ENCODE data around the gene STXBP1.

Gene STXBP1

DNA sequence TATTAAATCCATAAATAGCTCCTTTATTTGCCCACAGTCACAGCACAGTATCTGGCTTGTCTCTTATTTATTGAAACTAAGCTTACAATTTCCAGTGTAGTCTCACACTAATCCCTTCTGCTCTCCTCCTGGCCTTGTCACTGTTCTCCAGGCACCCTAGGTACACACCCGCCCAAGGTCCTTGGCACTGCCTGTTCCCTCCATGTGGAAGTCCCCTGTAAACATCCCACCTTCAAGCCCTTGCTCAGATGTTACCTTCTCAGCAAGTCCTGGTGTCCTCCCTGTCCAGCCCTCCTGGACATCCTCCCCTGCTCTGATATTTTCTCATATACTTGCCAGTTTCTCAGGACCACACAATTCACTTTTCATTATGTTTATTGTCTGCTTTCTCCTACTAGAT lies 50.5 kb downstream of the STXBP1 start:
- no peaks in the 10 kb centered on the region for H3K9me3 ChIP-seq (ENCODE audit: severe bottlenecking)
- peak; percentile 51 for DNase-seq
- no peak overlapping the region for H3K4me3 ChIP-seq (ENCODE audit: low read depth, low read length)
- TF ChIP-seq, protein P1, sequence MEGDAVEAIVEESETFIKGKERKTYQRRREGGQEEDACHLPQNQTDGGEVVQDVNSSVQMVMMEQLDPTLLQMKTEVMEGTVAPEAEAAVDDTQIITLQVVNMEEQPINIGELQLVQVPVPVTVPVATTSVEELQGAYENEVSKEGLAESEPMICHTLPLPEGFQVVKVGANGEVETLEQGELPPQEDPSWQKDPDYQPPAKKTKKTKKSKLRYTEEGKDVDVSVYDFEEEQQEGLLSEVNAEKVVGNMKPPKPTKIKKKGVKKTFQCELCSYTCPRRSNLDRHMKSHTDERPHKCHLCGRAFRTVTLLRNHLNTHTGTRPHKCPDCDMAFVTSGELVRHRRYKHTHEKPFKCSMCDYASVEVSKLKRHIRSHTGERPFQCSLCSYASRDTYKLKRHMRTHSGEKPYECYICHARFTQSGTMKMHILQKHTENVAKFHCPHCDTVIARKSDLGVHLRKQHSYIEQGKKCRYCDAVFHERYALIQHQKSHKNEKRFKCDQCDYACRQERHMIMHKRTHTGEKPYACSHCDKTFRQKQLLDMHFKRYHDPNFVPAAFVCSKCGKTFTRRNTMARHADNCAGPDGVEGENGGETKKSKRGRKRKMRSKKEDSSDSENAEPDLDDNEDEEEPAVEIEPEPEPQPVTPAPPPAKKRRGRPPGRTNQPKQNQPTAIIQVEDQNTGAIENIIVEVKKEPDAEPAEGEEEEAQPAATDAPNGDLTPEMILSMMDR (IDR thresholded peaks at IDR 0.05; ENCODE audit: low read depth, low read length) = no peak
- H3K27ac ChIP-seq = peak overlapping the region; percentile 95
- peaks cover 62% of the 10 kb centered on the region for H3K36me3 ChIP-seq
- H3K27me3 ChIP-seq (ENCODE audit: insufficient read depth, low read depth, severe bottlenecking) = no peaks in the 10 kb centered on the region

DNA sequence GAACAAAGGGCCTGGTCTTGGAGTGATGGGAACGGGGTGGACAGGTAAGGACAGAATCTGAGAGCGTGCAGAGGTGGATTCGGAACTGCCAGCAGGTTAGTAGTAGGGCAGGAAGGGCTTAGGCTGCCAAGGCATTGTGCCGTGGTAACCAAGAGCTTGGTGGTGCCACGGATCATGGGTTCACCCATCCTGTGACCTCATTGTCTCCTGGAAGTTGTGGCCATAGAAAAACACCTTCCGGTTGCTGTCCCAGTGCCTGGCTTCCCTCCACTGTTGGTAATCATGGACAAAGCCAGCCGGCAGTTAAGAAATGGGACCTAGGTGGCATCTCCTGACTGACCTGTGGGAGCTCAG lies 52.2 kb downstream of the STXBP1 start:
- TF ChIP-seq, protein P1 (IDR thresholded peaks at IDR 0.05; ENCODE audit: low read depth, low read length) = no peak
- H3K27me3 ChIP-seq (ENCODE audit: insufficient read depth, low read depth, severe bottlenecking) = no peaks in the 10 kb centered on the region
- peaks cover 66% of the 10 kb centered on the region for H3K36me3 ChIP-seq
- H3K9me3 ChIP-seq (ENCODE audit: severe bottlenecking) = no peaks in the 10 kb centered on the region
- peak overlapping the region; percentile 95 for H3K27ac ChIP-seq
- DNase-seq = no peak
- H3K4me3 ChIP-seq (ENCODE audit: low read depth, low read length) = no peak overlapping the region

DNA sequence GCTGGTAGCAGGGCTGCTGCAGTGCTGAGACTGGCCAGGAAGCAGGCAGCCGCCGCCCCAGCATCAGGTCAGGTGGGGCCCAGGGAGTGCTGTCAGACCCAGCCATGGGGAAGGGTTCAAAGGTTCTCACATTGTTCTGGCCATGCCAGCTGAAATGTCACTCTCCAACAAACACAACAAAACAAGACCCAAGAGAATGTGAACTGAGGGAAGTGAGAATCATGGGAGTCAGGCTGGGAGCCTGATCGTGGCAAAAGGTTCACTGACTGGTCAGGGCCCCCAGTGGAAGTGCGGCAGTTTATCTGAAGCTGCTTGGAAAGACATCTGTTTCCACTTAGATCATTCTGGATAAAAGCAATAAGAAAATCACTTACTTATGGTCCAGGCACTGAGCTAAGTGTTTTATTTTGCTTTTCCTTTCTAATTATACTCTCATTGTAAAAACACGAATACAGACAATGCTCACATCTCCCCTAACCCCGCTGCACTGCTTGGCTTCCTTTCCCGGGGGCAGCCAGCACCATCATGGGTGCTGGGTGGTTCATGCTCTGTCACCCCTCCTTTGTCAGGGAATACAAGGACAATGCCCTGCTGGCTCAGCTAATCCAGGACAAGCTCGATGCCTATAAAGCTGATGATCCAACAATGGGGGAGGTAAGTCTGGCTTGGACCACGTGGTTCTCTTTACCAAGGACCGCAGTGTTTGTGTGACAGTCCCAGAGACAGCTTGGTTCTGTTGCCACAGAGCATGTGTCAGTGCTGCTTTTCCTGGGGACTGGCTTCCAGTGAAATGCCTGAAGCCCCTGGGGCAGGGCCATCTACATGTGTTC lies 52.8 kb downstream of the STXBP1 start:
- peak; percentile 95 for DNase-seq
- H3K36me3 ChIP-seq = peaks cover 69% of the 10 kb centered on the region
- TF ChIP-seq, protein P1 (IDR thresholded peaks at IDR 0.05; ENCODE audit: low read depth, low read length) = no peak

DNA sequence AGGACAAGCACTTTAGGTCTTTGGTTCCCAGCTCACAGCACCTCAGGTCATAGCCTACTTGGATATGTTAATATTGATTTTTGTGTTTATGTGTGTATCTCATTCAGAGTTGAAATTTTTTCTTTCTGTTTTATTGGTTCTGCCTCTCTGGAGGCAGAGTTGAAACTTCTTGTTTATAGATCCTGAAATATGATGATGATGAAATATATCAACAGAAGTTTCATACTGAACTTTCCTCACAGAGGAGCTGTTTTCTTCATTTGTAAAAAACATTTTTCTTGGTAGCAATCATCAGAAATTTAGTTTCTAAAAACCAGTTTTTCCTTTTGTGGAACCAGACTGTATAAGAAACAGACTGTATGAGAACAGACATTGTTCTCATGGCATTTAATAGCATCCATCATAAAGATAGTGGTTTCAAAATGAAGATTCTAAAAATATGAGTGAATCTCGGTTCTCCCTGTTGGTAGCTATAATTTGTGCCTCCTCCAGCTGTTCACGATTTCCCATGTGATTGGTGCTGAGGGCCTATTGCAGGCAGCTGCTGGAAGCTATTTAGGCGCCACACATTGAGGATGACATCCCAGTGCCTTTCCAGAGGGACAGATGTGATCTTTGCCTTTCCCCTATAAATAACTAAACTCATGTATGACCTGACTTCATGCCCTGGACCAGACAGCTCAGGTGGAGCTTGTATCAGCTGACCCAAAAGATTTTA lies 55.2 kb downstream of the STXBP1 start:
- TF ChIP-seq, protein P1 (IDR thresholded peaks at IDR 0.05; ENCODE audit: low read depth, low read length) = no peak
- H3K36me3 ChIP-seq = peaks cover 83% of the 10 kb centered on the region
- no peaks in the 10 kb centered on the region for H3K27me3 ChIP-seq (ENCODE audit: insufficient read depth, low read depth, severe bottlenecking)
- no peak for DNase-seq
- H3K27ac ChIP-seq = no peak overlapping the region
- H3K9me3 ChIP-seq (ENCODE audit: severe bottlenecking) = no peaks in the 10 kb centered on the region
- no peak overlapping the region for H3K4me3 ChIP-seq (ENCODE audit: low read depth, low read length)

More for the DNA sequence above, 52.8 kb downstream of the STXBP1 start:
- Histone ChIP-seq H3K27me3 (ENCODE audit: insufficient read depth, low read depth, severe bottlenecking) (no peaks in the 10 kb centered on the region), H3K9me3 (ENCODE audit: severe bottlenecking) (no peaks in the 10 kb centered on the region), H3K27ac (peak overlapping the region; percentile 95), H3K4me3 (ENCODE audit: low read depth, low read length) (no peak overlapping the region)

DNA sequence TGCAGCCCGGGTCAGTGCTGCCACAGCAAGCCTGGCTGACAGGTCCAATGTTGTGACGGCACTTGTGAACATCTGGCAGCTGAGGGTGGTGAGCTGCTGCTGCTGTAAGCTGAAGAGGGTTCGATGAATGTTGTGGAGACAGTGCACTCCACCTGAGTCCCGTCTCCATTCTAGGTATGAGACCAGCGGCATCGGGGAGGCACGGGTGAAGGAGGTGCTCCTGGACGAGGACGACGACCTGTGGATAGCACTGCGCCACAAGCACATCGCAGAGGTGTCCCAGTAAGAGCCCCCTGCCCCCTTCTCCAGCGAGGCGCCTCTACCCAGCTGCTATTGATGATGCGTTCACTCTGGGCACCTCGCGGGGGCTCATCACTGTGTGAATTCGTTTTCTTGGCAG lies 55.8 kb downstream of the STXBP1 start:
- H3K36me3 ChIP-seq = peaks cover 85% of the 10 kb centered on the region
- no peak for DNase-seq
- H3K9me3 ChIP-seq (ENCODE audit: severe bottlenecking) = no peaks in the 10 kb centered on the region
- H3K27ac ChIP-seq = no peak overlapping the region
- H3K27me3 ChIP-seq (ENCODE audit: insufficient read depth, low read depth, severe bottlenecking) = no peaks in the 10 kb centered on the region
- TF ChIP-seq, protein P1 (IDR thresholded peaks at IDR 0.05; ENCODE audit: low read depth, low read length) = no peak
- no peak overlapping the region for H3K4me3 ChIP-seq (ENCODE audit: low read depth, low read length)

All from WERI-Rb-1 (cell line).